ENCODE measurements around the gene MAP2K1.
A peak's percentile ranks its signal among the peaks of the same experiment; 100 is the strongest.
"Not testable (repeated sequence)": the region's sequence is repeated elsewhere in the genome, so short reads cannot be mapped to it uniquely, and the experiment has no call there.

The MAP2K1 gene

DNA sequence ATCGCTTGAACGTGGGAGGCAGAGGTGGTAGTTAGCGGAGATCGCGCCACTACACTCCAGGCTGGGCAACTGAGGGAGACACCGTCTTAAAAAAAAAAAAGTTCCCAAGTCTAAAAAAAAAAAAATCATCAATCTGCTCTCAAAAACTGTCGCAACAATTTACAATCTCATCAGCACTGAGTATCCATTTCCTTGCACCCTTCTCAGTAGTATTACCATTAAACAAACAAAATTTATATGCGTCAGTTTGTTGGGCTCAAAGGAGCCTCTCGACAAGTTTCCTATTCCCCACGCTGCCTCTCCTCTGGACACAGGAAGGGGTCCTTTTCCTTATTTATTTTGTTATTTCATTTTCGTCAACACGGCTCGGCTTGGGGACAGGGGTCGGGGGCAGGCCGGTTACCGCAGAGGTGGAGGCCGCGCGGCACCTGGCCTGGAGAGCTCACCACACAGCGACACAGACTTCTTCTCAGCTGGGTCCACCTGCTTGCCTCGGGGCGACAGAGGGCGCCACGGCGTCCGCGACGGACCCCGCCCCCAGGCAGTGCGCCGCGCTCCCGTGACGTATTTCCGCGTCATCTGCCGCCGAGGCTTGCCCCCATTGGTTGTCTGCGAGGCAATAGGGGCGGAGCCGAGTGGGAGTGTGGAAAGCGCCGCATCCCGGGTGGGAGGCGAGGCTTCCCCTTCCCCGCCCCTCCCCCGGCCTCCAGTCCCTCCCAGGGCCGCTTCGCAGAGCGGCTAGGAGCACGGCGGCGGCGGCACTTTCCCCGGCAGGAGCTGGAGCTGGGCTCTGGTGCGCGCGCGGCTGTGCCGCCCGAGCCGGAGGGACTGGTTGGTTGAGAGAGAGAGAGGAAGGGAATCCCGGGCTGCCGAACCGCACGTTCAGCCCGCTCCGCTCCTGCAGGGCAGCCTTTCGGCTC, at the start of gene MAP2K1:
Gene MAP2K1, plus strand, starts transcription at position 709 of the 920 bp plus-strand sequence. CDS start 436 bp downstream, outside the sequence.
- peak within 1 kb of the TSS; percentile 92 for H3K4me3 ChIP-seq
- peak; percentile 98 for DNase-seq (ENCODE audit: low spot score)
- peak within 1 kb of the TSS; percentile 88 to 96 for H3K27ac ChIP-seq
- TF ChIP-seq, protein P1, sequence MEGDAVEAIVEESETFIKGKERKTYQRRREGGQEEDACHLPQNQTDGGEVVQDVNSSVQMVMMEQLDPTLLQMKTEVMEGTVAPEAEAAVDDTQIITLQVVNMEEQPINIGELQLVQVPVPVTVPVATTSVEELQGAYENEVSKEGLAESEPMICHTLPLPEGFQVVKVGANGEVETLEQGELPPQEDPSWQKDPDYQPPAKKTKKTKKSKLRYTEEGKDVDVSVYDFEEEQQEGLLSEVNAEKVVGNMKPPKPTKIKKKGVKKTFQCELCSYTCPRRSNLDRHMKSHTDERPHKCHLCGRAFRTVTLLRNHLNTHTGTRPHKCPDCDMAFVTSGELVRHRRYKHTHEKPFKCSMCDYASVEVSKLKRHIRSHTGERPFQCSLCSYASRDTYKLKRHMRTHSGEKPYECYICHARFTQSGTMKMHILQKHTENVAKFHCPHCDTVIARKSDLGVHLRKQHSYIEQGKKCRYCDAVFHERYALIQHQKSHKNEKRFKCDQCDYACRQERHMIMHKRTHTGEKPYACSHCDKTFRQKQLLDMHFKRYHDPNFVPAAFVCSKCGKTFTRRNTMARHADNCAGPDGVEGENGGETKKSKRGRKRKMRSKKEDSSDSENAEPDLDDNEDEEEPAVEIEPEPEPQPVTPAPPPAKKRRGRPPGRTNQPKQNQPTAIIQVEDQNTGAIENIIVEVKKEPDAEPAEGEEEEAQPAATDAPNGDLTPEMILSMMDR (IDR thresholded peaks at IDR 0.05): peak; percentile 45

DNA sequence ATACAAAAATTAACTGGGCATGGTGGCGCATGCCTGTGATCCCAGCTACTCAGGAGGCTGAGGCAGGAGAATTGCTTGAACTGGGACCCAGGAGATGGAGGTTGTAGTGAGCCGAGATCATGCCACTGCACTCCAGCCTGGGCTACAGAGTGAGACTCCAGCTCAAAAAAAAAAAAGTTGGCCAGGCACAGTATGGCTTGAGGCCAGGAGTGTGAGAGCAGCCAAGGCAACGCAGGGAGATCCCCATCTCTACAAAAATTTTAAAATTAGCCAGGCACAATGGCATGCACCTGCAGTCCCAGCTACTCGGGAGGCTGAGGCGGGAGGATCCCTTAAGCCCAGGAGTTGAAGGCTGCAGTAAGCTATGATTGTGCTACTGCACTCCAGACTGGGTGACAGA, 38.2 kb upstream of the MAP2K1 start:
- not testable (repeated sequence) for DNase-seq (ENCODE audit: low spot score)

DNA sequence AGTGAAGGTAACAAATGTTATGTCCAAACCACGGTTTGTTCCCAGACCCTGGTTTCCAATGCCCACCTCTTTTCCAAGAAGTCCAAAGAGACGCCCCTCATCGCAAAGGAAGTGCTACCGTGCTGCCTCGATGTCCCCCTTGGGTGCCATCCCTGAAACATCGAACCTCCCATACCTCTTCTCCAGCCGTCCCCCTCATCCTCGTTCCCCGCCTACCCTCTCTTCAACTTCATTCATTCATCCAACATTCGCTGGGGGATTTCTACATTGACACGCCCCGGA, 30.7 kb upstream of the MAP2K1 start:
- DNase-seq (ENCODE audit: low spot score): no peak
- TF ChIP-seq, protein P1 (IDR thresholded peaks at IDR 0.05): no peak
- H3K4me3 ChIP-seq: peak overlapping the region; percentile 84
- peak overlapping the region; percentile 2 to 91 for H3K27ac ChIP-seq

More for the DNA sequence above, 38.2 kb upstream of the MAP2K1 start:
- not testable (repeated sequence) for H3K27ac ChIP-seq, H3K4me3 ChIP-seq

DNA sequence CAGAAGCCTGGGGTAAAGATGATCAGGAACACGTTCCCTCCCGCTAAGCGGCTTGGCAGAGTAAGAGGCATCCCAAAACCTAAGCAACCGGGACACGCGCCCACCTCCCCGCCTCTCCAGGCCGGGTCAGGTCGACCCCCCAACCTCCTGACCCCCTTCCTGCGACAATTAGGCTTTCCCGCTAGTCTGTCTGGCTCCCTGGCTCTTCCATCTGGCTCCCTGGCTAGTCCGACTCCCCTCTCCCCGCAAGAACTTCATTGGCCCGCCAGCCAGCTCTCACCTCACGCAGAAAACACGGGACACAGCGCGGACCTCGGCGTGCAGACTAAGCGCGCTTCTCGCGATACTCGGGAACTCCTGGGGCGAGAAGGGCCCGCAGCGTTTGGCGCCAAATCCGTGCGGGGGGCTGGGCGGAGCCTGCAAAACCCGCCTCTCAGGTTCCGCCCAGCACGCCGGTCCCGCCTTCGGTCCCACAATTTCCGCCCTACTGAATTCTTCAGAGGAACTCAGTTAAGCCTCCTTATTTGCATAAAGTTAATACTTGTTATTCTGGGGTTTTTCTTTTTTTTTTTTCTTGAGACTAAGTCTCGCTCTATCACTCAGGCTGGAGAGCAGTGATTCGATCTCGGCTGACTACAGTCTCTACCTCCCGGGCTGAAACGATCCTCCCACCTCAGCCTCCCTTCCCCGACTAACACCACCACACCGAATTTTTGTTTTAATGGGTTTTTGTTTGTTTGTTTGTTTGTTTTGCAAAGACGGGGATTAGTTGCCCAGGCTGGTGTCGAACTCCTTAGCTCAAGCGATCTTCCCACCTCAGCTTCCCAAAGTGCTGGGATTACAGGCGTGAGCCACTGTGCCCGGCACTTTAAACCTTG, 30.1 kb upstream of the MAP2K1 start, which contains the start of gene TIPIN:
Gene TIPIN, minus strand, starts transcription at position 327 of the 878 bp plus-strand sequence. CDS start 3,738 bp downstream, outside the sequence.
- H3K27ac ChIP-seq: peak within 1 kb of the TSS; percentile 2 to 91
- peak; percentile 96 for DNase-seq (ENCODE audit: low spot score)
- TF ChIP-seq, protein P1 (IDR thresholded peaks at IDR 0.05): no peak

DNA sequence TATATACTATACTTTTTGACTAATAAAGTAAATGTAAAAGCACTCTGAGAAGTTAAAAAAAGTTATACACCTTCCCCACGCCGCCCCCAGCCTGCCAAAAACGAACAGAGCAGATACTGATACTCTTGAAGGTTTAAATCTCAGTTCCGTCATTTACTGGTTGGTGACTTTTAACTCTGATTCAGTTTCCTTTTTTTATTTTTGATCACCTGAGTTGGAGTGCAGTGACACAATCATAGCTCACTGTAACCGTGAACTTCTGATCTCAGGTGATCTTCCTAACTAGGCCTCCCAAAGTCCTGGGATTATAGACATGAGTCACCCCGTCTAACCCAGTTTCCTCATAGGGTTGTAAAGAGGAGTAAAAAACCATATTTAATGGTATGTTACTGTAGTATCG, 27.0 kb upstream of the MAP2K1 start:
- Histone ChIP-seq H3K27ac (no peak overlapping the region), H3K4me3 (no peak overlapping the region)
- TF ChIP-seq, protein P1 (IDR thresholded peaks at IDR 0.05): no peak
- DNase-seq (ENCODE audit: low spot score): no peak

More for the DNA sequence above, 30.1 kb upstream of the MAP2K1 start, which contains the start of gene TIPIN:
- peak within 1 kb of the TSS; percentile 84 for H3K4me3 ChIP-seq

DNA sequence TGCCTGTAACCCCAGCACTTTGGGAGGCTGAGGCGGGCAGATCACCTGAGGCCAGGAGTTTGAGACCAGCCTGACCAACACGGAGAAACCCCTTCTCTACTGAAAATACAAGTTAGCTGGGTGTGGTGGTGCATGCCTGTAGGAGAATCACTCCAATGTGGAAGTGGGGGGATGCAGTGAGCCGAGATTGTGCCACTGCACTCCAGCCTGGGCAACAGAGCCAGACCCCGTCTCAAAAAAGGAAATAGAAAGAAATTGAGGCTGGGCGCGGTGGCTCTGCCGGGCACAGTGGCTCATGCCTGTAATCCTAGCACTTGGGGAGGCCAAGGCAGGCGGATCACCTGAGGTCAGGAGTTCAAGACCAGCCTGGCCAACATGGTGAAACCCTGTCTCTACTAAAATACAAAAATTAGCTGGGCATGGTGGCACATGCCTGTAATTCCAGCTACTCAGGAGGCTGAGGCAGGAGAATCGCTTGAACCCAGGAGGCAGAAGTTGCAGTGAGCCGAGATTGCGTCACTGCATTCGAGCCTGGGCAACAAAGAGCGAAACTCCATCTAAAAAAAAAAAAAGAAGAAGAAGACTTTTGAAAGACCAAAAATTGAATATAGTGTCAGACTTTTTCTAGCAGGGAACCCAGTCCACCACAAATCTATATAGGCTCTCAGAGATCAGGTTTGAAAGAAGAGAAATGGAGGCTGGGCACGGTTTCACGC, 24.8 kb upstream of the MAP2K1 start:
- DNase-seq (ENCODE audit: low spot score); H3K4me3 ChIP-seq: not testable (repeated sequence)

DNA sequence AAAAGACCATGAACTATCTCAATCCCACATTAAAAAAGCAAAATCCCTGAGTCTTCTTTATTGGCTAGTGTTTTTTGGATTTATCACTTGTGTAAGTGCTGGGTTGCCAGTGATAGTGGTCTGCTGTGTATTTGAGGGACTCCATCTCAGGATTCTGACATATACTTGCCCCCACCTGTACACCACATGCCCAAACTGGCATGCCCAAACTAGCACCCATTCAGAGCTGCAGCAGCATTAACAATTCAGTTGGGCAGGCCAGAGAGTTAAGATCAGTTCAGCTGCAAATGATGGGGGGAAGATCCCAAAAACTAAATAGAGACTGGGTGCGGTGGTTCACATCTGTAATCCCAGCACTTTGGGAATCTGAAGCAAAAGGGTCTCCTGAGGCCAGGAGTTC, 23.9 kb upstream of the MAP2K1 start:
- TF ChIP-seq, protein P1 (IDR thresholded peaks at IDR 0.05): no peak
- Histone ChIP-seq H3K4me3 (no peak overlapping the region), H3K27ac (no peak overlapping the region)
- DNase-seq (ENCODE audit: low spot score): no peak

More for the DNA sequence above, 24.8 kb upstream of the MAP2K1 start:
- H3K27ac ChIP-seq: not testable (repeated sequence)

All from coronary artery (tissue), 2 donors.